Spleen (tissue), 11 donors: ENCODE results near the gene FOXC2. TPM values are rescaled to one million over a fixed set of nuclear protein-coding genes. Genes with fewer than 3 reads are reported as not detected.

Source experiments
- DNase-seq: peaks from one replicate; pipeline ENCODE4 v3.0.0-alpha.2; 2020
- H3K27ac ChIP-seq, 8 donors: fragments of 200-600 bp; sonication (generic) in 7 of 8; 1 replicate in 4 of 8; 2 replicates in 4 of 8; pipeline versions ENCODE4 v1.5.0 to v1.8.0; 2016 to 2021; ENCODE audit warnings: inconsistent platforms in 4 of 8, mild to moderate bottlenecking in 4 of 8, moderate library complexity in 1 of 8
- H3K27me3 ChIP-seq, 7 donors: fragments of 200-600 bp; sonication (generic) in 6 of 7; replicated peaks in 1 of 7; 1 replicate in 4 of 7; 2 replicates in 3 of 7; pipeline versions ENCODE4 v1.5.0 to v1.8.0; 2016 to 2021; ENCODE audit warnings: inconsistent platforms in 3 of 7, mild to moderate bottlenecking in 1 of 7
- H3K36me3 ChIP-seq, 6 donors: fragments of 200-600 bp; sonication (generic) in 5 of 6; 1 replicate in 4 of 6; 2 replicates in 2 of 6; pipeline versions ENCODE4 v1.5.0 to v1.8.0; 2016 to 2021; ENCODE audit warnings: inconsistent platforms in 2 of 6
- H3K4me1 ChIP-seq, 6 donors: fragments of 200-600 bp; sonication (generic) in 5 of 6; 1 replicate in 3 of 6; 2 replicates in 3 of 6; pipeline versions ENCODE4 v1.5.0 to v1.8.0; 2016 to 2021; ENCODE audit warnings: inconsistent platforms in 3 of 6
- H3K4me3 ChIP-seq, 8 donors: fragments of 200-600 bp; sonication (generic) in 7 of 8; 1 replicate in 4 of 8; 2 replicates in 4 of 8; pipeline versions ENCODE4 v1.5.0 to v1.8.0; 2016 to 2021; ENCODE audit warnings: inconsistent platforms in 4 of 8, mild to moderate bottlenecking in 4 of 8, moderate library complexity in 2 of 8
- H3K9me3 ChIP-seq, 8 donors: fragments of 200-600 bp; sonication (generic) in 7 of 8; 1 replicate in 4 of 8; 2 replicates in 4 of 8; pipeline versions ENCODE4 v1.5.0 to v1.8.0; 2016 to 2021; ENCODE audit warnings: inconsistent platforms in 4 of 8
- CTCF ChIP-seq, 11 experiments: fragments of 200-600 bp in 7 of 11; fragments of 450-650 bp in 4 of 11; sonication (generic) in 4 of 11; IDR thresholded peaks in 8 of 11; conservative IDR thresholded peaks in 3 of 11; 1 replicate in 7 of 11; 2 replicates in 4 of 11; pipeline versions ENCODE4 v1.4.0 to v1.8.0; 2016 to 2021; ENCODE audit warnings: antibody characterized with exemption in 11 of 11, inconsistent platforms in 4 of 11, mild to moderate bottlenecking in 1 of 11
- POLR2A ChIP-seq, 3 donors: fragments of 450-650 bp; IDR thresholded peaks; one replicate each; pipeline ENCODE4 v1.5.1; 2017; ENCODE audit warnings: antibody characterized with exemption in 3 of 3, mild to moderate bottlenecking in 1 of 3
- POLR2AphosphoS5 ChIP-seq, 3 donors: sonication (generic); formaldehyde crosslinking; IDR thresholded peaks; one replicate each; pipeline ENCODE4 v1.5.1; 2017; ENCODE audit warnings: antibody characterized with exemption in 3 of 3
- WGBS, 5 donors: extraction: QIAGEN DNeasy Blood & Tissue Kit in 3 of 5; methylation state at CpG; one replicate each; pipeline versions ENCODE4 v1.1.5 to v1.1.7; 2013 to 2018; 5-methylcytosine and 5-hydroxymethylcytosine counted together
- intact Hi-C: fragments of 100-400 bp; cut with DNase I; formaldehyde crosslinking; loops from one replicate; pipeline ENCODE4 v1.15.0; 2023; ENCODE audit warnings: low total_unique reads
- polyA plus RNA-seq, 3 donors: library from polyadenylated mRNA; stranded (reverse); fragments of 200-250 nt; gene quantifications; one replicate each; pipeline ENCODE4 v1.2.1, GENCODE V29; 2013
- total RNA-seq, 7 donors: library from RNA; depleted of rRNA in 3 of 7; stranded (reverse); fragments of >200 nt in 3 of 7; fragmentation: NEBNext Ultra II Directional in 4 of 7; extraction: Animal tissue kit (Norgen Biotek cat#: 25700) in 4 of 7; gene quantifications; one replicate each; pipeline versions ENCODE4 v1.1.0 to v1.2.1, GENCODE V29; 2016 to 2021
- donor health status: healthy with polysubstance abuse.
- donor health status: DM: no; HTN: no; CAD: no; lungs with moderate emphysema.
- donor health status: DM: no; HTN: no; CAD: no.
- donor health status: Bipolar disorder and iron deficiency.
- donor health status: healthy.
- donor health status: DM: no; HTN: no; CAD: no.
- donor health status: DM: yes; HTN: yes; CAD: no.

The FOXC2 gene
- total and polyA plus RNA-seq, 10 donors: 0.05 to 0.10 TPM; not detected in 8

GRCh38 chr16:86558355-86559193 lies 8.1 kb upstream of the FOXC2 start:
- intact Hi-C loops: no loop called here
- WGBS, 5 donors: 75 to 86% (median 79%) methylated on average over 21 to 28 of the region's 28 CpGs
- peaks cover 0 to 58% (median 5%) of the 10 kb centered on the region in 7 donors for H3K27me3 ChIP-seq

GRCh38 chr16:86559802-86560305 lies 6.8 kb upstream of the FOXC2 start:
- Histone ChIP-seq H3K4me1 (peaks cover 0 to 25% (median 19%) of the 10 kb centered on the region in 6 donors), H3K27ac (no peak overlapping the region), H3K9me3 (no peaks in the 10 kb centered on the region), H3K36me3 (no peaks in the 10 kb centered on the region), H3K4me3 (no peak overlapping the region), H3K27me3 (peaks cover 3 to 70% (median 16%) of the 10 kb centered on the region in 7 donors)
- DNase-seq: no peak
- 82 to 96% (median 85%) methylated on average over 8 to 9 of the region's 9 CpGs for WGBS, 5 donors
- no peak for TF ChIP-seq CTCF (IDR thresholded peaks at IDR 0.05 in 8 of 11, conservative IDR thresholded peaks at IDR 0.05 in 3 of 11)
- TF ChIP-seq POLR2A (IDR thresholded peaks at IDR 0.05): no peak
- no peak for TF ChIP-seq POLR2AphosphoS5 (IDR thresholded peaks at IDR 0.05)
- intact Hi-C loops: loop anchor here (5.0 to 10.0 kb wide), 2 partner anchors 717 to 1075 kb away; no protein-coding TSS in a partner anchor

More at GRCh38 chr16:86558355-86559193, 8.1 kb upstream of the FOXC2 start:
- peak; percentile 62 for DNase-seq
- H3K27ac ChIP-seq: no peak overlapping the region
- peaks cover 5 to 25% (median 23%) of the 10 kb centered on the region in 6 donors for H3K4me1 ChIP-seq
- no peak overlapping the region for H3K4me3 ChIP-seq
- H3K36me3 ChIP-seq: no peaks in the 10 kb centered on the region
- TF ChIP-seq CTCF (IDR thresholded peaks at IDR 0.05 in 8 of 11, conservative IDR thresholded peaks at IDR 0.05 in 3 of 11) (no peak), POLR2AphosphoS5 (IDR thresholded peaks at IDR 0.05) (no peak), POLR2A (IDR thresholded peaks at IDR 0.05) (no peak)
- no peaks in the 10 kb centered on the region for H3K9me3 ChIP-seq

DNA sequence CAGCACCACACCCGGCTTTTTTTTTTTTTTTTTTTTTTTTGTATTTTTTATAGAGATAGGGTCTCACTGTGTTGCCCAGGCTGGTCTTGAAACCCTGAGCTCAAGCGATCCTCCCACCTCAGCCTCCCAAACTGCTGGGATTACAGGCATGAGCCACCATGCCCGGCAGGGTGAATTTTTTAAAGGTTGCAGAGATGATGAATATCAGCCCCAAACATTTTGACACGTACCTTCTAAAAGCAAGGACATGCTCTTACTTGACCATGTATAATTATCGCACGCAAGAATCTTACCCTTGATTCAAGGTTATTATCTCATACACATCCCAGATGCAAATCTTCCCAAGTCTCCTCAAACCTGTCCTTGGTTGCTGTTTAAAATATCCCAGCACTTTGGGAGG lies 4.3 kb upstream of the FOXC2 start:
- no peaks in the 10 kb centered on the region for H3K36me3 ChIP-seq
- H3K27me3 ChIP-seq: peaks cover 10 to 95% (median 41%) of the 10 kb centered on the region in 7 donors
- intact Hi-C loops: loop anchor here (2.0 to 10.0 kb wide), 3 partner anchors 500 to 1072 kb away; no protein-coding TSS in a partner anchor
- 79 to 92% (median 86%) methylated on average over 6 of the region's 6 CpGs for WGBS, 5 donors
- H3K27ac ChIP-seq: no peak overlapping the region
- no peaks in the 10 kb centered on the region for H3K9me3 ChIP-seq
- H3K4me3 ChIP-seq: no peak overlapping the region
- TF ChIP-seq CTCF (IDR thresholded peaks at IDR 0.05 in 8 of 11, conservative IDR thresholded peaks at IDR 0.05 in 3 of 11): no peak
- no peak for TF ChIP-seq POLR2A (IDR thresholded peaks at IDR 0.05)
- no peak for TF ChIP-seq POLR2AphosphoS5 (IDR thresholded peaks at IDR 0.05)
- peaks cover 3 to 36% (median 31%) of the 10 kb centered on the region in 6 donors for H3K4me1 ChIP-seq
- DNase-seq: no peak
